Measurements from ENCODE around the gene RPL10.
"Not testable (repeated sequence)": the region's sequence is repeated elsewhere in the genome, so short reads cannot be mapped to it uniquely, and the experiment has no call there.

Gene RPL10

DNA sequence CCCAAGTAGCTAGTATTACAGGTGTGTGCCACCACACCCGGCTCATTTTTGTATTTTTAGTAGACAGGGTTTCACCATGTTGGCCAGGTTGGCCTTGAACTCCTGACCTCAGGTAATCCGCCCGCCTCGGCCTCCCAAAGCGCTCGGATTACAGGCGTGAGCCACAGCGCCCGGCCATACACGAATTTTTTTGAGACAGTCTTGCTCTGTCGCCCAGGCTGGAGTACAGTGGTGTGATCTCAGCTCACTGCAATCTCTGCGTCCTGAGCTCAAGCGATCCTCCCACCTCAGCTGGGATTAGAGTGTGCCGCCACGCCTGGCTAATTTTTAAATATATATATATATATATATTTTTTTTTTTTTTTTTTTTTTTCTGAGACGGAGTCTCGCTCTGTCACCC lies 1.8 kb upstream of the RPL10 start:
- in situ Hi-C loops (cut with MboI; ENCODE audit: low sequenced_read_pairs, unreplicated experiment); DNase-seq (ENCODE audit: low spot score): not testable (repeated sequence)

- TF ChIP-seq CTCF (IDR thresholded peaks at IDR 0.05; ENCODE audit: borderline replicate concordance, control extremely low read depth, extremely low read depth, insufficient read depth, missing control alignments): no peak
- in situ Hi-C loops (cut with MboI; ENCODE audit: low sequenced_read_pairs, unreplicated experiment): no loop called here
- DNase-seq (ENCODE audit: low spot score): peak; percentile 68
Observed at GRCh38 chrX:154396973-154397887, 947 bp upstream of the RPL10 start.

DNA sequence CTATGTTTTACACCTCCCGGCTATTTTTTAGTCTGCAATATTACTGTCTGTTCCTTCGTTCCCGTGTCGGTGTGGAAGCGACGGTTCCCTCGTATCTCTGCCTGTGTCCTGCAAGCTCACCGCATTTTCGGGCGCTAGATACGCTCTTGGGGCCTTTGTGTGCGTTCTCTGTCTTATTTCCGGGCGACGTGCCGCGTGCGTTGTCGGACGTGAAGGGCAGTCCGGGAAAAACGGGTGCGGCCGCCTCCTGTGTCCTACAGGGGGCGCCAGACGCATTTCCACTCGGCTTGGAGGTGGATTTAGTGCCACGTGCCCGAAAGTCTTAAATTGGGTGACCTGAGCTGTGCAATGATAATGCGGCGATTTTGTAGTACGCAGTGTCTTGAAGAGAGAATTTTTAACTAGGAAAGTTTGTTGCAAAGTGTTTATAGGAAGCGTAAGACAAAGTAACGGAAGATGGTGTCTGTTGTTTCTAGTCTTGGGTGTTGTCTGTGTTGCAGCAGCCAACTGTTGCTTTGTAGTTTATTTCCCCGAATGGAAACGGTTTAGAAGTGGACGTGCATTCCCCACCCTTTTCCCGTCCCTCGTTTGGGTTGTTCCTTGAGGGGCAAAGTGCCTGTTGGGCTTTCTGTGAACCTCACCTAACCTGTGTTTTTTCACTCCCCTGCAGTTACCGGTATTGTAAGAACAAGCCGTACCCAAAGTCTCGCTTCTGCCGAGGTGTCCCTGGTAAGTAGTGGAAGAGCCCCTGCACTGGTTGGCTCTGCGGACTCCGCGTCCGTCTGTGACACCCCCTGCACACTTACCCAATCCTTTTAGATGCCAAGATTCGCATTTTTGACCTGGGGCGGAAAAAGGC lies 720 bp downstream of the RPL10 start:
- peak; percentile 70 for TF ChIP-seq CTCF (IDR thresholded peaks at IDR 0.05; ENCODE audit: borderline replicate concordance, control extremely low read depth, extremely low read depth, insufficient read depth, missing control alignments)
- in situ Hi-C loops (cut with MboI; ENCODE audit: low sequenced_read_pairs, unreplicated experiment): no loop called here
- peak; percentile 62 for DNase-seq (ENCODE audit: low spot score)

DNA sequence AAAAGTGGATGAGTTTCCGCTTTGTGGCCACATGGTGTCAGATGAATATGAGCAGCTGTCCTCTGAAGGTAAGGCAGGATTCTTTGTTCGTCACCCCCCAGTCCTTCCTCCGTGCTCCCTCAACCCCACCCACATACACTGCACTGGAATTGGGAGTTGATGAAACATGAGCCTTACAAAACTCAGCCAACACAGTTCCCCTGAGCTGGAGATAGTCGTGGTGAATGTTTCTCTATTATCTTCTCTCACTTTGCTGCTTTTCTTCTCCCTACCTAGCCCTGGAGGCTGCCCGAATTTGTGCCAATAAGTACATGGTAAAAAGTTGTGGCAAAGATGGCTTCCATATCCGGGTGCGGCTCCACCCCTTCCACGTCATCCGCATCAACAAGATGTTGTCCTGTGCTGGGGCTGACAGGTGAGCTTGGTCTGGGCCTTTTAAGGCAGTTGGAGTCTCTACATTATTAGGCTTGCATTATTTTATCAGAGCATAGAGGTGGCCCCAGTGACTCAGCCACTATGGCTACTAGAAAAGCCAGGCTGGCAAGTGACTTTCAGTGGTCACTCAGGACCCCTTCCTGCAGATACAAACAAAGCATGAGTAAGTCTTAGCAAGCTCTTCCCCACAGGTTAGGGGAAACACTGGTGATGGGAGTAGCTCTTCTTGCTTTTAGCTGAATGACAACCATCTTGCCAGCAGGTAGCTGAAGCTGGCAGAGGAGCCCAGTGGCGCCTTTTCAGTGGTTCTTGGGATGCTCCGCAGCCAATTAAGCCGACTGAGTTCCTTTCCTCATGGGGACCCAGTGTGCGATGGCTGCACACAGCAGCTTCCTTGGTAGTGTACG lies 1.6 kb downstream of the RPL10 start:
- no peak for DNase-seq (ENCODE audit: low spot score)
- in situ Hi-C loops (cut with MboI; ENCODE audit: low sequenced_read_pairs, unreplicated experiment): no loop called here
- no peak for TF ChIP-seq CTCF (IDR thresholded peaks at IDR 0.05; ENCODE audit: borderline replicate concordance, control extremely low read depth, extremely low read depth, insufficient read depth, missing control alignments)

DNA sequence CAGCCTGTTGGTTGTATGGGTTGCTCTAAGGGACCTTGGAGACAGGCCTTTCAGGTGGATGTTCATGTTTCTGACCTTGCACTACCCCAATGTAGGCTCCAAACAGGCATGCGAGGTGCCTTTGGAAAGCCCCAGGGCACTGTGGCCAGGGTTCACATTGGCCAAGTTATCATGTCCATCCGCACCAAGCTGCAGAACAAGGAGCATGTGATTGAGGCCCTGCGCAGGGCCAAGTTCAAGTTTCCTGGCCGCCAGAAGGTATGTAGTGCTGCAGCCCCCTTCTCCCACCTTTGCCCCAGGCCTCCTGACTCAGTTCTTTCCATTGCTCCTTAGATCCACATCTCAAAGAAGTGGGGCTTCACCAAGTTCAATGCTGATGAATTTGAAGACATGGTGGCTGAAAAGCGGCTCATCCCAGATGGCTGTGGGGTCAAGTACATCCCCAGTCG lies 2.2 kb downstream of the RPL10 start:
- in situ Hi-C loops (cut with MboI; ENCODE audit: low sequenced_read_pairs, unreplicated experiment); DNase-seq (ENCODE audit: low spot score): not testable (repeated sequence)

GRCh38 chrX:154401045-154401799 lies 3.0 kb downstream of the RPL10 start:
- no peak for TF ChIP-seq CTCF (IDR thresholded peaks at IDR 0.05; ENCODE audit: borderline replicate concordance, control extremely low read depth, extremely low read depth, insufficient read depth, missing control alignments)
- in situ Hi-C loops (cut with MboI; ENCODE audit: low sequenced_read_pairs, unreplicated experiment): no loop called here
- no peak for DNase-seq (ENCODE audit: low spot score)

Data from GM13976 (cell line).